GM18868 (cell line): ENCODE results near the gene SKI.
"Not testable (repeated sequence)": the region's sequence is repeated elsewhere in the genome, so short reads cannot be mapped to it uniquely, and the experiment has no call there.

ENCODE experiments used
- ATAC-seq: cut with Tn5 transposase; IDR thresholded peaks from one replicate; pipeline ENCODE4 v1.9.1; 2021; ENCODE audit warnings: mild to moderate bottlenecking, moderate library complexity; ENCODE audit not compliant: unreplicated experiment

Gene SKI

DNA sequence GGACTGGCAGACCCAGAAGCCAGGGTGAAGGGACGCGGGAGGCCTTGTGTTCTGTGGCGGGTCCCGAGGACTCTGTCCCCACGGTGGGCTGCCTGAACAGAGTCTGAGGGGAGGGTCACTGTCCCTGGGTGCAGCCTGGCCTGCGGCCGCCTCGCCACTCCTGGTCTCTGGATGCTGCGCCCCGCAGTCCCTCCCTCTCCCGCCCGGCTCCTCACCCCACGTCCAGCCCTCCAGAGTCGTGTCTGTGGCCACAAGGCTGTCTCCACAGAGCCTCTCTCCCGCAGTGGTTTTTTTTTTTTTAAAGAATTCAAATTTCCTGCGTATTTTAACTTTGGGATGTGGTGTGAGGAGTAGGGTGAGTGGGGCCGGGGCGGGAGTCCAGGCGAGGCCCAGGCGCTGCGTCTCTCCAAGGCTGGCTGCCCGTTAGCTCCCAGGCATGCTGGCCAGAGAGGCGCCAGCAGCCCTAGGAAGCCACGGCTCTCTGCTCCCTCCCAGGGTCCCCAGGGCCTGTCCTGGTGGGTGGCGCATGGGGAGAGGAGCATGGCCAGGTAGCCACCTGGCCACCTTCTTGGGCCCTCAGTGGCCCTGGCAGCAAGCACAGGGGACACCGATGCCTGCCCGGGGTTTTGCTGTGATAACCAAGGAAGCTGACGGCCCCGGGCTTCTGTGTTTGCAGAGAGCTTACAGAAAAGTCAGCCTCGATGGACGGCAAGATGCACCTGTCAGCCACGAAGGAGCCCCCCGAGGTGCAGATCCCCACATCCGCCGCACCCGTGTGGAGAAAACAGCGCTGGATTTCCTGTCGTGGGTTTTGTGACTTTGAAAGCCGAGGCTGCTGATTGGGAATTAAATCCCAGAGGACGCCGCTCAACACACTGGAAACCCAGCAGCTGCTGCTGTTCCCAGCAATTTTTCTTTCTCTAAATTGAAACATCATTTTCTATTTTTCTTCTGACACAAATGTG lies 90.5 kb downstream of the SKI start:
- ATAC-seq = no peak

DNA sequence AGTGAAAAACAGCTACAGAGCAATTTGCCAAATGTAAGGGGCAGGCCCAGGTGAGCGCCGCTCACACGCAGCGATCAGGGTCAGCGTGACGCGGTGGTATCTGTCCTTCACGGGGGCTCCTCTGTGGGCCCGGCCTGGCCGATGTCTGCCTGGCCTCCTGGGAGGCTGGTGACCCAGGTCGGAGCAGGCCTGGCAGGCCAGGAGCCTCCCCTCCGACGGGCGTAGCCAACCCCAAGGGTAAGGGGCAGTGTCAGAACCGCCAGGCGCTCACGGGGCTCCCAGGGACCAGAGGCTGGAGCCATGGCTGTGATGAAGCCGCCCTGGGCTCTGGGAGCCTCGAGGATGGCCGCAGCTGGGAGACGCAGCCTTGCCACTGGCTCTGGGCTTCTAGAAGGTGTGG lies 91.2 kb downstream of the SKI start:
- no peak for ATAC-seq

DNA sequence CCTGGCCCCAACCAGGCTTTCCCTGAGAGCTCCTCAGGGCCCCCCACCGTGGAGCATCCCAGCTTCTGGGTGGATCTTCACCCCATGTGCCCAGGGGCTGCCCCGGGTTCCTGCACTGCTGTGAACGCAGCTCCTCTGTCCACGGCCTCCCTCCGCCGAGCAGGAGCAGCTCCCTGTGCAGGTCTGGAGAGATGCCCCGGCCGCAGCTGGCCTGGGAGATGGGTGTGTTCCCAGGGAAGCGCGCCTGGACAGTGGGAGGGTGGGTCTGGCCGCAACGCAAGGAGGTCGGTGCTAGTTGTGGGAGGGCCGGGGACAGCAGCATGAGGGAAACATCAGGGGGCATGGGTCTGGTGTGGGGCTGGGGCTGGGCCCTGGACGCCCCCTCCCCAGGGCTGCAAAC lies 91.9 kb downstream of the SKI start:
- no peak for ATAC-seq

DNA sequence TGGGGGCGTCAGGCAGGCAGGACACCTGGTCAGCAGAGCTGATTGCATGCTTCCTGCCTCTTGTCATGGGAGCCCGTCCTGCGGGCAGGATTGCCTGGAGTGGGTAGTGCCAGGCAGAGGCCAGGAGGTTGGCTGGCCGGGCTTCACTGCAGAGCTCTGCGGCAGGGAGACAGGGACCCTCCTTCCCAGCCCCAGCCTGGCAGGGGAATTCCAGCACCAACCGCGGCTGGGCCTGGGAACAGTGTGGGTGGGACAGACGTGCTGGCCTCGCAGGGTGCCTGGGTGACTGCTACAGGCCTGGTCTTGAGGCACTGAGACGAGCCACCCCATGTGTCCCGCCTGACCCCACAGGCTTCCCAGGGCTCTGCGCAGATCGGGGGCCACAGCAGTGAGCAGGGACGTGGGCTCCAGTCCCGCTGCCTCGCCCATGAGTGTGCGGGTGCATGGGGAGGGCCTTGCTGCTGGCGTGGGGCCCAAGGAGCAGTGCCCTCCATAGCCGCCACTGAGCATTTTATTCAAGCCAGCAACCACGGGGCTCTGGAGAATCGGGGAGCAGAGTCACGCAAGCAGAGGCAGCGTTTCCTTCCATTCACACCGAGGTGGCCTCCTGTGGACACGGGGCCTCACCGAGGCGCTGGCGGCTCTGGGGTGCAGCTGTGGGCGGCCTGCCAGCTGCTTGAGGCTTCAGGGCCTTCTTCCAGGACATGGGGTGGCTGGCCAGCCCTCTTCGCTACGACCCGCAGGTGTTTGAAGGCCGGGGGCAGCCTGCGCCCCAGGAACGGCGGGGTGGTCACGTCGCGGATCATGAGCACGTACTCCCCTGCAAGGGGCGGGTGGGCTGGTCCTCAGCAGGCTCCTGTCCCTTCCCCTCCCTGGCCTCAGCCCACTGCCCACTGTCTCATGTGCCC lies 92.9 kb downstream of the SKI start:
- ATAC-seq = no peak

DNA sequence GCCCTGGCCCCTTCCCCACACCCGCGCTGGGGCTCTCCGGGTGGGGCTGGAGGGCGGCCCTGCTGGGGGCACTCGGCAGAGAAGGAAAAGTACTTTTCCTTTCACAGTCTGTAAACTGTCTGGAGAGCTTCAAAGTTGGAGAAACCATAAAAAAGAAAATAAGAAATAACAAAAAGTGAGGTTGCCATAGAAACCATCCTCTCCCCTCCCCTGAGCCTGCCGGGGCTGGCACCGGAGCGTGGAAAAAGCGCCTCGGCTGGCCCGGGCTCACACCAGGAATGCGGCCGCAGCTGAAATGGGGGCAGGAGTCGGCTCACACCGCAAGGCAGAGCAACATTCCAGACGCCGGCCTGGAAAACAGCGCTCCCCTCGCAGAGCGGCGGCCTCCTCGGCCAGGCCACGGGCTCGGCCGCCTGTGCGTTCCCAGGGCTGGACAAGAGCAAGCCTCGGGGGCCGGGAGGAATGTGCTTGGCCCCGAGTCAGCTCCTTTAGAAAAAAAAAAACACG lies 94.0 kb downstream of the SKI start:
- no peak for ATAC-seq

DNA sequence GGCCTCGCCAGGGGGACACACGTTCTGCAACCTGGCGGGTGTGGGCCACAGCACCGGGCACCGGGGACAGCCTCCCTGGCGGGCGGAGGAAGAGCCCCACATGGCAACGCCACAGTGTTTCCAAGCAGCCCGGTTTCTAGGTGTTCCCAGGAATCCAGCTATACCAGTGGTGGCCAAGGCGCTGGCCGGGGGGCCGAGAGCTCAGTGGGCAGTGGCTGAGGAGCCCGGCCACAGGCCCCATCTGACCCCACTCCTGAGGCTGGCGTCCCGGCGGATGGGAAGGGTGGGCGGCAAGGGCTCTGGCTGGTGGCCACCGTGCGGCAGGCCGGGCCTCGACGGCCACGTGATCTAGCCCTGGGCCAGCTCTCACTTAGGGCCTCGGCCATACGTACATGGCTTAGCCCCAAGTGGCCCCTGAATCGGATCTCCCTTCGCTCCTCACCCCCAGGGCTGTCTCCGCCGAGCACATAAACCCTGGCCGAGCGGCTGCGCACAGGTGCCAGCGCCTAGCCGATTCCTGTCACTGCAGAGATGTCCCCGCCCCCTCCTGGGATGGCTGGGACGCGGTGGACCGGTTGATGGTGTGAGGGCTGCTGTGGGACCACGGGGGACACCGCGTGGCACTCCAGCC lies 94.6 kb downstream of the SKI start:
- no peak for ATAC-seq

DNA sequence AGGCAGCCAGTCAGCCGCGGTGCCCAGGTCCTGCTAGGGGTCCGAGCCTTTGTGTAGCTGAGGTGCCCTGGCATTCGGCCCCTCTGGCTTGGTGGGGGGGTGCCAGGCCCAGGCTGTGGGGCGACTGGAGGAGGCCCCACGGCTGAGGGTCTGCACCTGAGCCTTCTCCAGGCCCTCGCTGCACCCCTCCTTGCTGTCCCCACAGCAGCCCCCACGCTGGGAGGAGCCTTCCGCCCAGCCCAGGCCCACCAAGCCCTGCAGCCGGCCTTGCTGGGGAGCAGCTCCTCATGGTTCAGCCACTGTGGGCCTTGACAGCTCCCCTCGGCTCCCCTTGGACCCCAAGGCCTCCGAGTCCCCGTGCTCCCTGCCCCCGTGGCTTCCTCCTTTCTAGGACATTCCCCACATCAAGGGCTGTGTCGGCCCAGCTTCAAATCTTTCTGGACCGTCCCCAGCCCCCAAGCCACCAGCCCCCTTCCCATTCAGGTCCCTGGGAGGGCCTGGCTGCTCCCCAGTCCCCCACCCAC lies 95.4 kb downstream of the SKI start:
- ATAC-seq = no peak

DNA sequence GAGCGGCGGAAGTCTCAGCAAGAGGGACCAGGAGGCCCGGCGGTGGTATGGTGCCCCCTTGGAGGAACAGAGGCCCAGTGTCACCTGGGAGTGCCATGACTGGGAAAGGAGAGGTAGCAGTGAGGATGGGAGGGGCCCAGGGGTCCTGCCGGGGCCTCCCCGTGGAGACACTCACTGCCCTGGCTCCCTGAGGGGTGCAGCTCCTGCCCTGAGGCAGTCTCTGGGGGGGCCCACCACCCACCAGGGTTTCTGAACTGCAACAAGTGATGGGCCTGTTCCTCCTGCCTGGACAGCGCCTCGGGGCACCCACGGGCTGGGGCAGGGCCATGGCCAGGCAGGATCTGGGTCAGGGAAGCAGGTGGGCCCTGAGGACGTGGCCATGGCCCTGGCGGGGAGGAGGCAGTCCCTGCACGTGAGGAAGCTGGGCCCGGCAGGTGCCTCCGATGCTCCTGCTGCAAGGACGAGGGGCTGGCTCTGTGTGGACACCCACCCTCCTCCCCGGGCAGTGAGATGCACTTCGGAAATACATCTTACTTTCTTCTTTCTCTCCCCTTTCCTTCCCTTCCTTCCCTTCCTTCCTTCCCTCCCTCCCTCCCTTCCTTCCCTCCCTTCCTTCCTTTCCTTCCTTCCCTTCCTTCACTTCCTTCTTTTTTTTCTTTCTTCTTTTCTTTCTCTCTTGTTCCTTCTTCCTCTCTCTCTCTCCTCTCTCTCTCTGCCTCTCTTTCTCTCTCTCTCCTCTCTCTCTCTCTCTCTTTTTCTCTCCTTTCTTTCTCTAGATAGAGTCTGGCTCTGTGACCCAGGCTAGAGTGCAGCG lies 96.6 kb downstream of the SKI start:
- no peak for ATAC-seq

DNA sequence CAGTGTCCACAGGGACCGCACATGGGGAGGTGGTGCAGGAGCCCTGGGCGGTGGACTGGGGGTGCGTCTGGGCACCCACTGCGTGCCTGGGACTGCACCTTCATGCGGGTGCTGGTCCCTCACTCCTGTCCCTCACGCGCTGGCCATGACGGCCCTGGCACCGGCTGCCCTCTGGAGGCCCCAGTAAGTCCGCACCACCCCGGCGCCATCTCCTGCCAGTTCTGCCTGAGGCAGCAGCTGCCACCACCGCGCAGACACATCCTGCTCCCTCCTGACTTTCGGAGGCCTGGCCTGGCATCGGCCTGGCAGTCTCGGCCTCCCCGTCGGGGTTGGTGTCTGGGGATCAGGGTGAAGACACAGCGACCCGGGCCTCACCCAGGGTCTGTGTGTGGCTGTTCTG lies 98.4 kb downstream of the SKI start:
- ATAC-seq = no peak

DNA sequence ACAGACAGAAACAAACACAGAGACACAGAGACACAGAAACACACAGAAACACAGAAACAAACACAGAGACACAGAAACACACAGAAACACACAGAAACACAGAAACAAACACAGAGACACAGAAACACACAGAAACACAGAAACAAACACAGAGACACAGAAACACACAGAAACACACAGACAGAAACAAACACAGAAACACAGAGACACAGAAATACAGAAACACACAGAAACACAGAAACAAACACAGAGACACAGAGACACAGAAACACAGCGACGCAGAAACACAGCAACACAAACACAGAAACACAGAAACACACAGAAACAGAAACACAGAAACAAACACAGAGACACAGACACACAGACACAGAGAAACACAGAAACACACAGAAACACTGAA lies 99.0 kb downstream of the SKI start:
- not testable (repeated sequence) for ATAC-seq

DNA sequence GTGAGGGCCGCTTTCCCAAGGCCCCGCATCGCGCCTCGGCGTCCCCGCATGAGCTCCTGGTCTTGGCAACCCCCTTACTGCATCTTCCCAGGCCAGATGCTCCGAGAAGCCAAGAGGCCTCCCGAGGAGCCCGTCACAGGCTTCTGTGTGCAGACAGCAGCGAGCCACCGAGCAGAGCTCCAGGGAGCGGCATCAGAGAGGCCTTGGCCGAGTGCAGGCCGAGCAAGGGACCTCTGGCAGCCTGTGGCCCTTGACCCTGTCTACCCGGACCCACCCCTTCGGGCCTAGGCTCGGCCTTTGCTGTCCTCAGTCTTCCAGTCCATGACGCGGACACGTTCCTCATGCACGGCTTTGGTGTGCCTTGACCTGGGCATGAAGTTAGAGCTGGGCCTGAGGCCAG lies 99.7 kb downstream of the SKI start:
- ATAC-seq = no peak

DNA sequence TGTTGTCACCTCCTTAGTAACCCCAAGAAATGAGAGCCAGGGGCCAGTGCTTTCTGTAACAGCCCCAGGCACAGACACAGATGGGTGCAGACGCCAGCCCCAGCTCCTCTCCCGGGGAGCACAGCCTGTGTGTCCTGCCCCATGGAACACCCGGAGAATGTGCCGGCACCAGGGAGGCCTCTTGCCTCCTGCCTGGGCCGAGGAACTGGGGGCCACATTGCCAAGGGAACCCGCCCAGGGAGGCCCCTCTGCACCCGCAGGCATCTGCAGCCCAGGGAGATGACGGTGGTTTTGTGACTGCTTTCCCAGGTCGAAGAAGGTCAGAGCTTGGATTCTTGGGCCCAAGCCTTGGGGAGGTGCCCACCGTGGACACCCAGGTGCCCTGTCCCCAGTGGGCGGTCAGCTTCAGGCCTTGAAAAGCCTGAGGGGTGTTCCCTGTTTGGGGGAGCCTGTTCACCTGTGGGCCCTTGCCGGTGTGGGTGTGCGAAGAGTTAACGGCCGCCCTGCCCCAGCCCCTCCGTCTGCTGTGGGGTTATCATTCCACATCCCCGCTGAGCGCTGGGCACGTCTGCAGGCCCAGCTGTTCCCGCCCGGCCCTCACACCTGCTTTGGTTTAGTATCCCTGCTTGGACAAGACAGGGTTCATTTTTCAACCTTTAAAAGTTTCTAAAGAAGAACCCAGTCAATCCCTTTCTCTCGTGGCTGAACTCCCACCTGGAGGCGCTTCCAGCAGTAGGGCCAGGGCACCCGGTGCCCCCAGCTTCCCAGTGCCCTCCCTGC lies 100.7 kb downstream of the SKI start:
- no peak for ATAC-seq

DNA sequence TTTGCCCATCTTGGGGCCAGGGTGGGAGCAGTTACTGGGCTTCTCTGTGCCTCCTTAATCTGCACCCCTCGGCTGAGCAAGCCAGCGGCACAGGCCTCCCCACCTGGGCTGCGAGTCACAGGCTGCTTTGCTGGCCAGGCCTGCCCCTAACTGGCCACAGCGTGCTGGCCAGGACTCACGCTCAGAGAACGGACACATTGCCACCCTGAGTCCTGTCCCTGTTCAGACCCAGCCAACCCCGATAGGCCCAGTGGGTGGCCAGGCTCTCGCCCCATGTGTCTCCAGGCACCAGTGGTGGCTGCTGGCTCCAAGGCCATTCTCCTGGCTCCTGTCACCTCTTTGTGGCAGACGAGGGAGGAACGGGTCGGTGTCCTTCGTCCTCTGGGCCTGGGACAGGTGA lies 101.9 kb downstream of the SKI start:
- ATAC-seq = no peak

DNA sequence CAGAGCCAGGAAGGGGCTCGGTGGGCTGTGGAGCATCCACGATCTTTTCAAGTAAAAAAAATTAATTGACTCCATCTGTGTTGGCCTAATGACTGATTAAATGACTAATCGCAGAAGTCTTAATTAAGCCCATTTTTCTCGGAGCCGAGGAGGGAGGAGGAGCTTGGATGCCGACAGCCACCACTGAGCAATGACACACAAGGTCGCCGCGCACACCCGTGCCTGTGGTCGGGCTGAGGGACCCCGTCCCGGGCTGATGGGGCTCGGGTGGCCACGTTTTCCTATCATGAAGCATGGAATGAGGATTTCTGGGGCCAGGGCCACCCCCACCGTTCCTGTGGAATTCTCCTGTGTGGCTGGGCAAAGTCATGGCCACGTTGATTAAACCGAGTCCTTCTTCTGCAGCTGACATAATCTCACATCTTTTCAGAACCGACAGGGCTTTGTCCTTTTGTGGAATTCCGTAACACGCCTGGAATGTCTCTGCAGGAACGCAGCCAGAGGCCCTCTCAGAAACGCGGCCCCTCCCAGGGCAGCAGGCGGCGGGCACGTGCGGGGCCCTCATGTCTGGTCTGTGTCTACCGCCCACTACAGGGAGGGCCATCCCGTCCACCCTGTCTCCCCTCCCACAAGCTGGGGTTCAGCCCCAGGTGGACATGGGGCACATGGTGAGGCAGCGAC lies 102.5 kb downstream of the SKI start:
- ATAC-seq = no peak

DNA sequence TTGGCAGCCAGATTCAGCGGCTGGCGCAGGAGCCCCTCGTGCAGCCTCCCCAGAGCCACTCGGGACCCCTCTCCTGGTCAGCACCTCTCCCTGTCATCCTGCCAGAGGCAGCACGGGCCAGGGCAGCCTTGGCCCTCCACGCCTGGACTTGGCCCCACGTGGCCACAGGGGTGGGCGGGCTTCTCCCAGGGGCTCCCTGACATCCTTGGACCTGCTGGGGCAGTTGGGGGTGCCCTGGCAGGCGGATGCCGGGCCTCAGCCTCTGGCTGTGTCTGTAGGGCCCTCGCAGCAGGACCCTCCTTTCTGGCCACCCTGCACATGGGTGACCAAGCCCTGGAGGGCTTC lies 103.1 kb downstream of the SKI start:
- no peak for ATAC-seq

DNA sequence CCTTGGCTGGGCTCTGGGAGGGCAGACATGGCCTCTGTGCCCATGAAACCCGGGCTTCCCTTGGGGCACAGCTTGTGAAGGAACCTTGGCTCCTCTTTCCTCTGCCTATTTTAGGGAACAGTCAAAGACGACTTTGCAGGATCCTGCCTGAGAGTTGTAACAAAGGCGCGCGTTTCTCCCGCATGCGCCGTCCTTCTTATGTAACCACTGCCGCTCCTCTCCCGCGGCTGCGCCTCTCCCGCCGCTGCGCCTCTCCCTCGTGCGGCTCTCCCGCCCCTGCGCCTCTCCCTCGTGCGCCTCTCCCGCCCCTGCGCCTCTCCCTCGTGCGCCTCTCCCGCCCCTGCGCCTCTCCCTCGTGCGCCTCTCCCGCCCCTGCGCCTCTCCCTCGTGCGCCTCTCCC lies 103.5 kb downstream of the SKI start:
- ATAC-seq = not testable (repeated sequence)

DNA sequence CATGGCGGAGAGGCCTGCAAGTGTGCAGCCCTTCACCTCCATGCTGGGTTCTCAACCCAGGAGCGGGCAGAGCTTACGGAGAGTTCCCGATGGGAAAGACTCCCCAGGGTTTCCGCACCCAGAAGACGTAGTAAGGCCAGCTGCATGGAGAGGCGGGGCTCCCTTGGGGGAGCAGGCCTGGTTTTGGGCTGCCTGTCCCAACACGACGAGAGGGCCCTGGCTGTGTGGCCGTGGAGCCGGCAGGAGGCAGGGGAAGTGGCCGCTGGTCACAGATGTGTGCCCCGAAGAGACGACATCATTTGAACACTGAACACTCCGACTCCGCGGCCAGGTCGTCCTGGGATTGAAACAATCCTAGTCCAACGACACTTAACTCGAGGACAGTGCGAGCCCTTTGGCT lies 106.2 kb downstream of the SKI start:
- no peak for ATAC-seq

DNA sequence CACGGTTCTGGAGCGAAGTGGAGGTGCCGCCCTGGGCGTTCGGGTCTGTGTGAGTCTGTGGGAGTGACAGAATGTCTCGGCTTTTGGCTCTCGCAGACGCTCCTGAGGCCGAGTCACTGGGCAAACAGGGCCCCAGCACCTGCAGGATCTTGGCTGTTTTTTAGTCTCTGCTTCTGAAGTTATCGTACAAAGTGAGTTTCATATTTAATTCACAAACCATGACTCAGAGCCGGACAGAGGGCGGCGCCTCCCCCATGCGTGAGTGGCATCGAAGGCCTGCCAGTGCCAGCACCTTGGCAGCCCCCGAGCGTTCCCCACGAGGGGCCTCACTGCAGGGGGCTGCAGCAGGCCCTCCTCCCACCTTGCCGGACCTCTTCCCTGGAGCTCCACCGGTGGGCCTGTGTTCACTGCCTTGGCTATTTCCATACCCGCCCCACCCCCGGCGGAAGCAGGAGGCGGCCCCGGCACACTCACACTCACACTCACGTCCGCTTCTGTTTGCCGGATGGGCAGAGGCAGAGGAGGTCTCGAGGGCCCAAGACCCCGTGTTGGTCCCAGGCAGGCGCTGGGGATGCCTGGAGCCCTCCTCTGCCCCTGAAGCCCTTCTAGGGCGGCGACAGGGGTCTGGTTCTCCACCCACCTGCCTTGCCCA lies 106.9 kb downstream of the SKI start:
- ATAC-seq = no peak
